Gastrocnemius medialis (tissue), 4 donors: ENCODE data around the gene RPS6KB2. TPM values are rescaled to one million over a fixed set of nuclear protein-coding genes. Genes with fewer than 3 reads are reported as not detected.

ENCODE experiments used
- ATAC-seq, 2 donors: fragments of 150-250 bp; one replicate each; pipeline ENCODE4 v1.9.1; 2016
- DNase-seq, 2 donors: peaks; one replicate each; pipeline ENCODE4 v3.0.0-alpha.2; 2019
- H3K27ac ChIP-seq, 4 donors: fragments of 200-600 bp; sonication (generic); 1 replicate in 1 of 4; 2 replicates in 3 of 4; pipeline ENCODE4 v1.5.1; 2016 to 2018; ENCODE audit warnings: mild to moderate bottlenecking in 2 of 4, moderate library complexity in 1 of 4
- H3K27me3 ChIP-seq, 3 donors: fragments of 200-600 bp; sonication (generic) in 2 of 3; 1 replicate in 1 of 3; 2 replicates in 2 of 3; pipeline versions ENCODE4 v1.5.1 to v1.6.0; 2016 to 2019; ENCODE audit warnings: mild to moderate bottlenecking in 1 of 3, moderate library complexity in 1 of 3
- H3K36me3 ChIP-seq, 2 donors: fragments of 200-600 bp; sonication (generic) in 1 of 2; one replicate each; pipeline ENCODE4 v1.5.1; 2017 to 2018
- H3K4me1 ChIP-seq, 2 donors: fragments of 200-600 bp; sonication (generic) in 1 of 2; one replicate each; pipeline ENCODE4 v1.5.1; 2016 to 2017; ENCODE audit warnings: mild to moderate bottlenecking in 2 of 2
- H3K4me3 ChIP-seq, 4 donors: fragments of 200-600 bp; sonication (generic) in 3 of 4; 1 replicate in 1 of 4; 2 replicates in 3 of 4; pipeline ENCODE4 v1.5.1; 2016 to 2019; ENCODE audit warnings: mild to moderate bottlenecking in 2 of 4
- H3K9me3 ChIP-seq, 3 donors: fragments of 200-600 bp; sonication (generic) in 2 of 3; 1 replicate in 1 of 3; 2 replicates in 2 of 3; pipeline ENCODE4 v1.5.1; 2016 to 2019
- POLR2A ChIP-seq, 2 donors: fragments of 450-650 bp; IDR thresholded peaks; one replicate each; pipeline ENCODE4 v1.6.1; 2017; ENCODE audit warnings: antibody characterized with exemption in 2 of 2, mild to moderate bottlenecking in 2 of 2, moderate library complexity in 2 of 2
- in situ Hi-C, 4 donors: fragments of 200-750 bp; cut with MboI; loops; one replicate each; pipeline versions ENCODE4 v1.15.0 to v1.8.0; 2017; ENCODE audit warnings: low sequenced_read_pairs in 4 of 4
- intact Hi-C: fragments of 100-400 bp; cut with DNase I; formaldehyde crosslinking; loops from one replicate; pipeline ENCODE4 v1.15.1; 2023; ENCODE audit warnings: low total_unique reads
- total RNA-seq, 4 donors: library from RNA; depleted of rRNA; stranded (reverse); fragments of >200 nt; gene quantifications; one replicate each; pipeline versions ENCODE4 v1.1.0 to v1.2.3, GENCODE V29; 2016
- TF ChIP-seq, protein P1 (sequence below), 5 experiments: fragments of 450-650 bp in 3 of 5; fragments of 200-600 bp in 2 of 5; sonication (generic) in 2 of 5; IDR thresholded peaks in 4 of 5; conservative IDR thresholded peaks in 1 of 5; 1 replicate in 4 of 5; 2 replicates in 1 of 5; pipeline ENCODE4 v1.5.1; 2016 to 2019; ENCODE audit warnings: antibody characterized with exemption in 5 of 5, mild to moderate bottlenecking in 3 of 5, moderate library complexity in 3 of 5

RPS6KB2 gene
- total RNA-seq, 4 donors from 2014 or later = 38.0 to 74.1 (median 39.4) TPM

GRCh38 chr11:67431346-67432249, 3.3 kb downstream of the RPS6KB2 start:
- TF ChIP-seq, protein P1, sequence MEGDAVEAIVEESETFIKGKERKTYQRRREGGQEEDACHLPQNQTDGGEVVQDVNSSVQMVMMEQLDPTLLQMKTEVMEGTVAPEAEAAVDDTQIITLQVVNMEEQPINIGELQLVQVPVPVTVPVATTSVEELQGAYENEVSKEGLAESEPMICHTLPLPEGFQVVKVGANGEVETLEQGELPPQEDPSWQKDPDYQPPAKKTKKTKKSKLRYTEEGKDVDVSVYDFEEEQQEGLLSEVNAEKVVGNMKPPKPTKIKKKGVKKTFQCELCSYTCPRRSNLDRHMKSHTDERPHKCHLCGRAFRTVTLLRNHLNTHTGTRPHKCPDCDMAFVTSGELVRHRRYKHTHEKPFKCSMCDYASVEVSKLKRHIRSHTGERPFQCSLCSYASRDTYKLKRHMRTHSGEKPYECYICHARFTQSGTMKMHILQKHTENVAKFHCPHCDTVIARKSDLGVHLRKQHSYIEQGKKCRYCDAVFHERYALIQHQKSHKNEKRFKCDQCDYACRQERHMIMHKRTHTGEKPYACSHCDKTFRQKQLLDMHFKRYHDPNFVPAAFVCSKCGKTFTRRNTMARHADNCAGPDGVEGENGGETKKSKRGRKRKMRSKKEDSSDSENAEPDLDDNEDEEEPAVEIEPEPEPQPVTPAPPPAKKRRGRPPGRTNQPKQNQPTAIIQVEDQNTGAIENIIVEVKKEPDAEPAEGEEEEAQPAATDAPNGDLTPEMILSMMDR (IDR thresholded peaks at IDR 0.05 in 4 of 5, conservative IDR thresholded peaks at IDR 0.05 in 1 of 5) = no peak
- TF ChIP-seq POLR2A (IDR thresholded peaks at IDR 0.05) = no peak
- Histone ChIP-seq H3K4me1 (peaks cover 16 to 32% of the 10 kb centered on the region in 2 donors), H3K9me3 (no peaks in the 10 kb centered on the region), H3K36me3 (peaks cover 0 to 56% of the 10 kb centered on the region in 2 donors), H3K27me3 (no peaks in the 10 kb centered on the region), H3K4me3 (no peak overlapping the region), H3K27ac (no peak overlapping the region)
- ATAC-seq (no peak), DNase-seq (no peak)
- in situ Hi-C loops = no loop called here
- intact Hi-C loops = no loop called here

DNA sequence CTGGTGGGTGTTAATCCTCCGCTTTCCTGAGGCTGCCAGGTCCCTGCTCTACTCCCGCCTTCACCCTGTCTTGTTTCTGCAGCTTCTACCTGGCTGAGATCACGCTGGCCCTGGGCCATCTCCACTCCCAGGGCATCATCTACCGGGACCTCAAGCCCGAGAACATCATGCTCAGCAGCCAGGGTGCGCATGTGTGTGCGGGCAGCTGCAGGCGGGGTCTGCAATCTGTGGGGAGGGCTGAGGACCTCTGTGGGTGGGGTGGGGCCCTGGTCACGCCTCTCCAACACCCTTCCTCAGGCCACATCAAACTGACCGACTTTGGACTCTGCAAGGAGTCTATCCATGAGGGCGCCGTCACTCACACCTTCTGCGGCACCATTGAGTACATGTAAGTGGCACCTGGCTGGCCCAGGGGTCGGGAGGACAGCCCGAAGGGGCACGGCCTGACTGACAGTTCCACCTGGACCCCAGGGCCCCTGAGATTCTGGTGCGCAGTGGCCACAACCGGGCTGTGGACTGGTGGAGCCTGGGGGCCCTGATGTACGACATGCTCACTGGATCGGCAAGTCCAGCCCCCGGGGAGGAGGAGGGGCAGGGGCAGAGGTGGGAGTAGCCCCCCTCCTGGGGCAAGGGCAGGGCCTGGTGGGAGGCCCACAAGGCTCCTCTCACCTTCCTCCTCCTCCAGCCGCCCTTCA, 4.5 kb downstream of the RPS6KB2 start:
- Histone ChIP-seq H3K36me3 (peaks cover 0 to 56% of the 10 kb centered on the region in 2 donors), H3K9me3 (no peaks in the 10 kb centered on the region), H3K27ac (no peak overlapping the region), H3K4me3 (no peak overlapping the region), H3K27me3 (no peaks in the 10 kb centered on the region), H3K4me1 (peaks cover 10 to 25% of the 10 kb centered on the region in 2 donors)
- intact Hi-C loops (no loop called here), in situ Hi-C loops (no loop called here)
- no peak for ATAC-seq
- DNase-seq = no peak
- TF ChIP-seq POLR2A (IDR thresholded peaks at IDR 0.05) = no peak
- TF ChIP-seq, protein P1 (IDR thresholded peaks at IDR 0.05 in 4 of 5, conservative IDR thresholded peaks at IDR 0.05 in 1 of 5) = no peak

DNA sequence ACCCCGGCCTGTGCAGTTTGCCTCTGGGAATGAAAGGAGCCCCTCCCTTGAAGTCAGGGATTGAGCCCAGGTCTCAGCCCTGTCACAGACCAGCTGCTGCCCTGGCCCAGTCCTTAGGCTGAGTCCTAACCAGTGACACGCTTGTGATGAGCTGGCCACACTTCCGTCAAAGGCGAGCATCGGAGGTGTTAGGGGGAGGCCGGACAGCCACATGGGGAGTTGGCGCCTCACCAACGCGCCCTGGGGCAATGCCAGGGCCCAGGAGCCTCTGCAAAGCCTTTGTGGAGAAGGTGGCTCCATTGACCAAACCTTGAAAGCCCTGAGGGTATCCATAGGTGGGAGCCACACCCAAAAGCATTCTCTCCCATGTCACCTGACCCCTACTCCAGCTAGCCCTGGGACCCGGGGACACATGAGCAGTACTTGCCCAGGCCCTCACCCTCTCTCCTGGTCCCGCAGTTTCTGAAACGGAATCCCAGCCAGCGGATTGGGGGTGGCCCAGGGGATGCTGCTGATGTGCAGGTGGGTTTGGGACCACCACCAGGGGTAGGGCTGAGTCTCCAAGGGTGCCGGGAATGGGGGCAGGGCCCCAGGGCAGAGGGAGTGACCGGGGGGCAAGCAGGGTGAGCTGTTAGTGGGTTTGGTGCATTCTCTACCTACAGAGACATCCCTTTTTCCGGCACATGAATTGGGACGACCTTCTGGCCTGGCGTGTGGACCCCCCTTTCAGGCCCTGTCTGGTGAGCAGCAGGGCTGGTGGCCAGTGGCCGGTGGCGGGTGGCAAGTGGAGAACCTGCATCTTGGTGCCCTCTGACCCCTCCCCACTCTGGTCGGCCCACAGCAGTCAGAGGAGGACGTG, 5.5 kb downstream of the RPS6KB2 start:
- ATAC-seq = no peak
- Histone ChIP-seq H3K9me3 (no peaks in the 10 kb centered on the region), H3K4me1 (peaks cover 10 to 24% of the 10 kb centered on the region in 2 donors), H3K27me3 (no peaks in the 10 kb centered on the region), H3K27ac (no peak overlapping the region), H3K4me3 (no peak overlapping the region), H3K36me3 (peaks cover 0 to 56% of the 10 kb centered on the region in 2 donors)
- in situ Hi-C loops = no loop called here
- DNase-seq = no peak
- intact Hi-C loops = no loop called here
- TF ChIP-seq, protein P1 (IDR thresholded peaks at IDR 0.05 in 4 of 5, conservative IDR thresholded peaks at IDR 0.05 in 1 of 5) = no peak
- no peak for TF ChIP-seq POLR2A (IDR thresholded peaks at IDR 0.05)

- Histone ChIP-seq H3K27ac (no peak overlapping the region), H3K4me3 (no peak overlapping the region), H3K27me3 (no peaks in the 10 kb centered on the region), H3K9me3 (no peaks in the 10 kb centered on the region), H3K4me1 (peaks cover 6 to 17% of the 10 kb centered on the region in 2 donors), H3K36me3 (peaks cover 0 to 56% of the 10 kb centered on the region in 2 donors)
- in situ Hi-C loops = no loop called here
- ATAC-seq = no peak
- intact Hi-C loops = no loop called here
- TF ChIP-seq POLR2A (IDR thresholded peaks at IDR 0.05) = no peak
- TF ChIP-seq, protein P1 (IDR thresholded peaks at IDR 0.05 in 4 of 5, conservative IDR thresholded peaks at IDR 0.05 in 1 of 5) = no peak
- DNase-seq = no peak
Observed at GRCh38 chr11:67434395-67434881, 6.1 kb downstream of the RPS6KB2 start.
